ENCODE data around the gene NUPR1. TPM values are rescaled to one million over a fixed set of nuclear protein-coding genes. Genes with fewer than 3 reads are reported as not detected.

Gene NUPR1
- total RNA-seq, 1 experiment from 2014 or later, result 0.19 TPM

DNA sequence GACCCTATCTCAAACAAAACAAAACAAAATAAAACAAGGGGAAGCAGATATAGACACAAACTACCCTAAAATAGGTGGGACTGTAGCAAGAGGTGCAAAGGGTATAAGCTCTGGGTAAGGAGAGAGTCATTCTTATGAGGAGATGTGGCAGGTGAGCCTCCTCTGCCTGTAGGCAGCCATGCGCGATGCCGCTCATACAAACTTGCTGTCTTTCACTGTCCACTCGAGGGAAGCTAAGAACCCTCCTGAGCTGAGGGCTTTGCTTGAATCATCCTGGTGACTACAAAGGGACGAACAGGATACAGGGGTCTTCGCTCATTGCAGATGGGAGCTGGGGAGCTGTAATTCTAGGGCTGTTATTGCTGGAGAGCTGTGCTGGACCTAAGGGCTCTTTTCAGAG is 17.3 kb downstream of the NUPR1 start:
- BruUV-seq (replicated peaks), result no TSS peak
- H3K27ac ChIP-seq (ENCODE audit: low read depth, low read length, poor library complexity, severe bottlenecking), result no peak overlapping the region
- CTCF ChIA-PET, result no interaction called here
- DNase-seq (ENCODE audit: low spot score), result no peak
- H3K9me3 ChIP-seq (ENCODE audit: low read depth, low read length, poor library complexity, severe bottlenecking), result no peaks in the 10 kb centered on the region
- POLR2A ChIA-PET (ENCODE audit: low non-redundant PET), result no interaction called here
- H3K4me1 ChIP-seq (ENCODE audit: insufficient read depth, low read length, poor library complexity, severe bottlenecking), result no peaks in the 10 kb centered on the region
- TF ChIP-seq EZH2 (IDR thresholded peaks at IDR 0.05; ENCODE audit: borderline replicate concordance, low read depth, low read length, poor library complexity, severe bottlenecking), result no peak
- TF ChIP-seq, protein P1, sequence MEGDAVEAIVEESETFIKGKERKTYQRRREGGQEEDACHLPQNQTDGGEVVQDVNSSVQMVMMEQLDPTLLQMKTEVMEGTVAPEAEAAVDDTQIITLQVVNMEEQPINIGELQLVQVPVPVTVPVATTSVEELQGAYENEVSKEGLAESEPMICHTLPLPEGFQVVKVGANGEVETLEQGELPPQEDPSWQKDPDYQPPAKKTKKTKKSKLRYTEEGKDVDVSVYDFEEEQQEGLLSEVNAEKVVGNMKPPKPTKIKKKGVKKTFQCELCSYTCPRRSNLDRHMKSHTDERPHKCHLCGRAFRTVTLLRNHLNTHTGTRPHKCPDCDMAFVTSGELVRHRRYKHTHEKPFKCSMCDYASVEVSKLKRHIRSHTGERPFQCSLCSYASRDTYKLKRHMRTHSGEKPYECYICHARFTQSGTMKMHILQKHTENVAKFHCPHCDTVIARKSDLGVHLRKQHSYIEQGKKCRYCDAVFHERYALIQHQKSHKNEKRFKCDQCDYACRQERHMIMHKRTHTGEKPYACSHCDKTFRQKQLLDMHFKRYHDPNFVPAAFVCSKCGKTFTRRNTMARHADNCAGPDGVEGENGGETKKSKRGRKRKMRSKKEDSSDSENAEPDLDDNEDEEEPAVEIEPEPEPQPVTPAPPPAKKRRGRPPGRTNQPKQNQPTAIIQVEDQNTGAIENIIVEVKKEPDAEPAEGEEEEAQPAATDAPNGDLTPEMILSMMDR (conservative IDR thresholded peaks at IDR 0.05; ENCODE audit: low read depth, low read length), result no peak
- no peak overlapping the region for H3K4me3 ChIP-seq (ENCODE audit: low read depth, low read length, poor library complexity, severe bottlenecking)
- intact Hi-C loops (cut with micrococcal nuclease; ENCODE audit: unreplicated experiment), result no loop called here
- no peaks in the 10 kb centered on the region for H3K36me3 ChIP-seq (ENCODE audit: insufficient read depth, low read length, poor library complexity, severe bottlenecking)
- no peaks in the 10 kb centered on the region for H3K27me3 ChIP-seq (replicated peaks; ENCODE audit: insufficient read depth, low read depth, low read length, poor library complexity)

- intact Hi-C loops (cut with micrococcal nuclease; ENCODE audit: unreplicated experiment), result no loop called here
- no TSS peak for BruUV-seq (replicated peaks)
- Histone ChIP-seq H3K27ac (ENCODE audit: low read depth, low read length, poor library complexity, severe bottlenecking) (no peak overlapping the region), H3K27me3 (replicated peaks; ENCODE audit: insufficient read depth, low read depth, low read length, poor library complexity) (no peaks in the 10 kb centered on the region), H3K4me3 (ENCODE audit: low read depth, low read length, poor library complexity, severe bottlenecking) (no peak overlapping the region), H3K4me1 (ENCODE audit: insufficient read depth, low read length, poor library complexity, severe bottlenecking) (no peaks in the 10 kb centered on the region), H3K9me3 (ENCODE audit: low read depth, low read length, poor library complexity, severe bottlenecking) (no peaks in the 10 kb centered on the region), H3K36me3 (ENCODE audit: insufficient read depth, low read length, poor library complexity, severe bottlenecking) (no peaks in the 10 kb centered on the region)
- TF ChIP-seq EZH2 (IDR thresholded peaks at IDR 0.05; ENCODE audit: borderline replicate concordance, low read depth, low read length, poor library complexity, severe bottlenecking), result no peak
- TF ChIP-seq, protein P1 (conservative IDR thresholded peaks at IDR 0.05; ENCODE audit: low read depth, low read length), result no peak
- CTCF ChIA-PET, result no interaction called here
- DNase-seq (ENCODE audit: low spot score), result no peak
- POLR2A ChIA-PET (ENCODE audit: low non-redundant PET), result no interaction called here
Observed at GRCh38 chr16:28520672-28521071, 18.1 kb downstream of the NUPR1 start.

DNA sequence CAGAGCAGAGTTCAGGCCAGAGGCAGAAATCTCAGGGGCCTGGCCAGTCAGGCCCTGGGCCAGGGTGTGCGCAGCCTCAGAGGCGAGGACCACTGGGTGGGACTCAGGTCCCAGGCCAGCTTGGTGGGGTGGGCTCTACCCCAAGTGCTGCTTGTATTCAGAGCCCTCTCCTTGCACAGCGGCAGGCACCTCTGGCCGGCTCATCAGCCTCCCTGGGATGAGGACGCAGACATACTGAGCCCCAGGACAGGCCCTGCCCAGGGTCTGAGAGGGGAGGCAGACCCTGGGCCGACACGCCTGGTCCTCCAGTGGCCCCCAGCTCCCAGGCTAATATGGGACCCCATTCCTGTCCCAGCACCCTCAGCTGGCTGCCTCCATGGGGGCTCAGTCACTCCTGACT is 24.5 kb downstream of the NUPR1 start:
- no peak for TF ChIP-seq EZH2 (IDR thresholded peaks at IDR 0.05; ENCODE audit: borderline replicate concordance, low read depth, low read length, poor library complexity, severe bottlenecking)
- TF ChIP-seq, protein P1 (conservative IDR thresholded peaks at IDR 0.05; ENCODE audit: low read depth, low read length), result no peak
- H3K4me1 ChIP-seq (ENCODE audit: insufficient read depth, low read length, poor library complexity, severe bottlenecking), result no peaks in the 10 kb centered on the region
- no peak overlapping the region for H3K4me3 ChIP-seq (ENCODE audit: low read depth, low read length, poor library complexity, severe bottlenecking)
- H3K36me3 ChIP-seq (ENCODE audit: insufficient read depth, low read length, poor library complexity, severe bottlenecking), result no peaks in the 10 kb centered on the region
- CTCF ChIA-PET, result no interaction called here
- BruUV-seq (replicated peaks), result no TSS peak
- no peaks in the 10 kb centered on the region for H3K27me3 ChIP-seq (replicated peaks; ENCODE audit: insufficient read depth, low read depth, low read length, poor library complexity)
- H3K27ac ChIP-seq (ENCODE audit: low read depth, low read length, poor library complexity, severe bottlenecking), result no peak overlapping the region
- POLR2A ChIA-PET (ENCODE audit: low non-redundant PET), result no interaction called here
- intact Hi-C loops (cut with micrococcal nuclease; ENCODE audit: unreplicated experiment), result no loop called here
- no peaks in the 10 kb centered on the region for H3K9me3 ChIP-seq (ENCODE audit: low read depth, low read length, poor library complexity, severe bottlenecking)
- DNase-seq (ENCODE audit: low spot score), result no peak
